GM11168 (cell line): ENCODE results near the gene ICAM1.

Experiments used
- in situ Hi-C: fragments of 300-500 bp; cut with MboI; formaldehyde crosslinking; loops from one replicate; pipeline ENCODE4 v1.12.0; 2022; ENCODE audit warnings: low sequenced_read_pairs; ENCODE audit not compliant: unreplicated experiment

ICAM1 gene, protein sequence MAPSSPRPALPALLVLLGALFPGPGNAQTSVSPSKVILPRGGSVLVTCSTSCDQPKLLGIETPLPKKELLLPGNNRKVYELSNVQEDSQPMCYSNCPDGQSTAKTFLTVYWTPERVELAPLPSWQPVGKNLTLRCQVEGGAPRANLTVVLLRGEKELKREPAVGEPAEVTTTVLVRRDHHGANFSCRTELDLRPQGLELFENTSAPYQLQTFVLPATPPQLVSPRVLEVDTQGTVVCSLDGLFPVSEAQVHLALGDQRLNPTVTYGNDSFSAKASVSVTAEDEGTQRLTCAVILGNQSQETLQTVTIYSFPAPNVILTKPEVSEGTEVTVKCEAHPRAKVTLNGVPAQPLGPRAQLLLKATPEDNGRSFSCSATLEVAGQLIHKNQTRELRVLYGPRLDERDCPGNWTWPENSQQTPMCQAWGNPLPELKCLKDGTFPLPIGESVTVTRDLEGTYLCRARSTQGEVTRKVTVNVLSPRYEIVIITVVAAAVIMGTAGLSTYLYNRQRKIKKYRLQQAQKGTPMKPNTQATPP

DNA sequence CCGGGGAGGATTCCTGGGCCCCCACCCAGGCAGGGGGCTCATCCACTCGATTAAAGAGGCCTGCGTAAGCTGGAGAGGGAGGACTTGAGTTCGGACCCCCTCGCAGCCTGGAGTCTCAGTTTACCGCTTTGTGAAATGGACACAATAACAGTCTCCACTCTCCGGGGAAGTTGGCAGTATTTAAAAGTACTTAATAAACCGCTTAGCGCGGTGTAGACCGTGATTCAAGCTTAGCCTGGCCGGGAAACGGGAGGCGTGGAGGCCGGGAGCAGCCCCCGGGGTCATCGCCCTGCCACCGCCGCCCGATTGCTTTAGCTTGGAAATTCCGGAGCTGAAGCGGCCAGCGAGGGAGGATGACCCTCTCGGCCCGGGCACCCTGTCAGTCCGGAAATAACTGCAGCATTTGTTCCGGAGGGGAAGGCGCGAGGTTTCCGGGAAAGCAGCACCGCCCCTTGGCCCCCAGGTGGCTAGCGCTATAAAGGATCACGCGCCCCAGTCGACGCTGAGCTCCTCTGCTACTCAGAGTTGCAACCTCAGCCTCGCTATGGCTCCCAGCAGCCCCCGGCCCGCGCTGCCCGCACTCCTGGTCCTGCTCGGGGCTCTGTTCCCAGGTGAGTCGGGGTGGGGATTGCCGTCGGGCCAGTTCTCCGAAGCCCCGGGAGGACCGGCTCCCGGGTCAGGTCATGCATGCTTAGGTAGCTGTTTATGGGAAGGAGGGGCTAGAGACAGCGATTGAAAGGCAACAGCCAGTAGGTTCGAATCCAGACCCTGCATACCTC, at the start of gene ICAM1:
Gene ICAM1, plus strand, starts transcription at position 505 of the 779 bp plus-strand sequence. Its CDS starts 40 bp downstream, at position 545.
- in situ Hi-C loops = loop anchor here (5.0 kb wide), 1 partner anchor 116 kb away; no protein-coding TSS in a partner anchor

DNA sequence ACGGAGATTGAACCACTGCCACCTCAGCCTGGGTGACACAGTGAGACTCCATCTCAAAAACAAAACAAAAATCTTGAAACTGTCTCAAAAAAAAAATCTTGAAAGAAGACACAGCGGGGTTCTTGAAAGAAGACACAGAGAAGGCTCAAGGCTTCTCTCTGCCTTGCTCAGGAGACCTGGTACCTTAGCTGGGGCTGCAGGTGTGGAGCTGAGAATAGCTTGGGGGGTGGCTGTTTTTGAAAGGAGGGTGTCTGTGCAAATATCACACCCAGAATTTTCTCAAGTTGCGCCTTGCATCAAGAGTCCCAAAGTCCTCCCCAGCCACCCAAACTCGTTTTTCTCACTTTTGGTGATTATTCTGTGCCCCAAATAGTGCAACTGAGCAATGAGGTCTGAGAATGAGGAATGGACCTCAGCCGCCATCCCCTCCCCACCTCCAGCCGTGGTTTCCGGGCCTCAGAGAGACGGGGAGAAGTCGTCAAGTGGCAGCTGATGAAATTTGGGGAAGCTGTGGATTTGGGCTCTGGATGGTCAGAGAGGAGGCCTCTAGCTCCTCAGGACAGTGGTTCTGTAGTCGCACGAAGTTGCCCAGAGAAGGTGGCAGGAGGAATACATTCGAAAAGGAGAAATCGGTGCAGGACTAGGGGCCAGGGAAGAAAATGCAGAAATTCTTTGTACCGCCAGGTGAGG, 48.6 kb upstream of the ICAM1 start:
- in situ Hi-C loops = no loop called here

DNA sequence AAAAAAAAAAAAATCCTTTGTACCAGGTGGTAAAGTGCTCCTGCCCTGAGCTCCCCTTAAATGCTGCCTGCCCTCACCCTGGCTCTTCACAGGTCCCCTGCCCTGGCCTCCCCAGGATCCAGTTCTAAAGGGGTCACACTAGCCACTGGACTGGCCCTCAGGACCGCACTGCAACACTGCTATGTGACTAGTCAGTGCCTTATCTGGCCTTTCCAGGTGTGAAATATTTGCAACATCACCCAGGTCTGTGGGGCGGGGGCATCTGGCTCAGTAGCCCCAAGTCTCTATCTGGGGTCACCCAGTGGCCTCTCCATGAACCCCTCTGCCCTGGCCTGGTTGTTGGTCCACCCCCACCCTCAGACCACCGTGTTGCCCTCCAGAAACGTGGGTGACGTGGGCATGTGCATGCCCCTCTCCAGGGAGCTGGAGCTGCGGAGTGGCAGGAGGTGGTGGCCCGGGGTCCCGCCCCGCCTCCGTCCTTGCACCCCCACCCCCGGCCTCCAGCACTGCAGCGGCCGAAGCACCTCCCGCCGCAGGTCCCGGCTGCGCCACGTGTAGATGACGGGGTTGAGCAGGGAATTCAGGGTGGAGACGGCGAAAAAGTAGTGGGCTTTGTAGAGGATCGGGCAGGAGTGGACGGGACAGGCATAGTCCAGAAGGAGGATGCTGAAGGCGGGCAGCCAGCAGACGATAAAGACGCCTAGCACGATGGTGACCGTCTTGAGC, 47.3 kb upstream of the ICAM1 start:
- in situ Hi-C loops = no loop called here

DNA sequence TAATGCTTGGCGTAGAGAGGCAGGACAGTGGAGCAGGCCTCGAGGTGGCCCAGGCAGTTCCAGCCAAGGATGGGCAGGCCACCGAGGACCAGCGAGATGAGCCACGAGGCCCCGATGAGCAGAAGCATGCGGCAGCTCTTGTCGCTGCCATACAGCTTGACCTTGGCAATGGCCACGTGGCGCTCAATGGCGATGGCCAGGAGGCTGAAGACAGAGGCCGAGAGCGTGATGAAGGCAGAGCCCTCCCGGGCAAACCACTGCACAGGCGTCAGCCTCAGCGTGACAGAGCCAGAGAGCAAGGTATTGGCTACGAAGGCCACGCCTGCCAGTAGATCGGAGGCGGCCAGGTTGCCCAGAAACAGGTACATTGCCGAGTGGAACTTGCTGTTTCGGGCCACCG, 46.6 kb upstream of the ICAM1 start:
- in situ Hi-C loops = no loop called here

DNA sequence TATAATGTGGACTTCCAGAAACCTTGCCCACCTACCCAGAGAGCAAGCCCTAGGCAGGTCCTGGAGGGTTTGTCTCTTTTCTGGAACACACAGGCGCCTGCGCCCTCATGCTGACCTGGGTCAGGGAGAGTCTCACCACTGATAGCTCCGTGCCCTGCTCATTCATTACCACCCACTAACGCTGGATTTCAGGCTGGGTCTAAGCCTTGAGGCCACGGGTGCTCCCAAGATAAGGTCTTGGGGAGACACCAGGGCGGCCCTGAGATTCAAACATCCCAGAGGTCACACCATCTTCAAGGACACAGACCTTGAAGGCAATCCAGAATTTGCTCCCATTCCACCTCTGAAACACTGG, 44.9 kb upstream of the ICAM1 start:
- in situ Hi-C loops = loop anchor here (25.0 kb wide), 1 partner anchor 289 kb away; the partner anchor contains the start of gene OLFM2

DNA sequence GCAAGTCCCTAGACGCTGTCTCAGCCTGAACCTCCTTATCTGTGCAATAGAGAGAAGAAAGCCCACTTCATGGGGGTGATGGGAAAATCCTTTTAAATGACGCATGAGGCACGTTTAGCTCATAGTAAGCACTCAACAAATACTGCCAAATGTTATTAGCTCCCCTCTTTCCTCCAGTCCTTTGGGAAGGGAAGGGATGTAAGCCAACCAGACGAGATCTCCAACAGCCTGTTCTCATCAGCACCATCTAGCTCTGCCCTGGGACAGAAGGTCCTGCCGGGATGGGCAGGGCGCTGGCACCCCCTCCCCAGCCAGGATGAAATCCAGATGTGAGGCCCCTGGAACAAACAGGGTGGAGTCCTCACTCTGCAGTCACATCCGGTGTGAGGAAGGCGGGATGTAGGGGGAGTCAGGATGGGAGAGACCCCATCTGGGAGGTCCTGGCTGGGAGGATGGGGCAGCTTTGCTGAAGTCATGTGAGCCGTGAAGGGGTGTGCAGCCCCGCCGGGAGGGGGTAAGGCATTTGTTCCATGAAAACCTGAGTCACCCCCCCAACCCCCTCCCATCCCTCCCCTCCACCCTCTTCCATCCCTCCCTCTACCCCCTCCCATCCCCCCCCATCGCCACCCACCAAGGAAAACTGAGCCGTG, 44.4 kb upstream of the ICAM1 start:
- in situ Hi-C loops = loop anchor here (25.0 kb wide), 1 partner anchor 289 kb away; the partner anchor contains the start of gene OLFM2

DNA sequence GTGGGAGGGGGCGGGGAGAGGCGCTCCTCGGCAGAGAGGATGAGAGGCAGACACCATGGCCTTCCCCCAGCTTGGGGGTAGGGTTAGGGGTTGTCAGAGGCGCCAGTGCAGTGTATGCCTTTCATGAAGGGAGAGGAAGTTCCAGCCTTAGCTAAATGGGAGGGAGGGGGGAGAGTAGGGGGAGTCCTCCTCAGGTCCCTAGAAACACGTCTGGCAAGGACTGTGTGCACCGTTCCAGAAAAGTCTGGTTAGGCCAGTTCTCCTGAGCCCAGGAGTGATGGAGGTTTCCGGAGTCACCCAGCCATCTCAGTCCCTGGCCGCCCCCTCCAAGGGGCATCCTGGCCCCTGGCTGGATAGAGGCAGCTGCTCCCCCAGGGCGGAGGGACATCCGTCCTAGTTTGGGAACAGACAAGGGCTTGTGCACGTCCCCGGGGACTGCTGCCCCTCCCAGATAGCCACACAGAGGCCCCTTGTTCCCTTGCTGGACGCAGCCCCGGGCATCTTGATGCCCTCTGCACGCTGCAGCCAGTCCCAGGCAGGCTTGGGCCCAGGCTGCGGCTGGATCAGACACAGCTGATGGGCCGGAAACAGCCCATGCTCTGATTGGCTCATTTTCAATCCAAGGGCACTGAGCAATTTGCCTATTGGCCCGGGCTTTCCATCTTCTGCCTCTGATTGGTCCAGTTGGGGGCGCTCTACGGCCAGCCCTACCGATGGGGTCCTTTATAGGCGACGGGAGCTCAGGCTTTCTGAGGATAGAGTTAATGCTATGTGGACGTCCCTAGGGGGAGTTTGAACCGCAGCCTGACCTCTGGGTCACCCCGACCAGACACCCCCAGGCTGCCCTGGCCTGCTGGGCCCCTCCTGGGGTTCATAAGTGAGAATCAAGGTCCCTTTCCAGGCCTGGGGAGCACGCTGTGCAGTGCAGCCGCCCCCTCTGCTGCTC, 43.6 kb upstream of the ICAM1 start:
- in situ Hi-C loops = loop anchor here (25.0 kb wide), 1 partner anchor 290 kb away; the partner anchor contains the start of gene OLFM2

DNA sequence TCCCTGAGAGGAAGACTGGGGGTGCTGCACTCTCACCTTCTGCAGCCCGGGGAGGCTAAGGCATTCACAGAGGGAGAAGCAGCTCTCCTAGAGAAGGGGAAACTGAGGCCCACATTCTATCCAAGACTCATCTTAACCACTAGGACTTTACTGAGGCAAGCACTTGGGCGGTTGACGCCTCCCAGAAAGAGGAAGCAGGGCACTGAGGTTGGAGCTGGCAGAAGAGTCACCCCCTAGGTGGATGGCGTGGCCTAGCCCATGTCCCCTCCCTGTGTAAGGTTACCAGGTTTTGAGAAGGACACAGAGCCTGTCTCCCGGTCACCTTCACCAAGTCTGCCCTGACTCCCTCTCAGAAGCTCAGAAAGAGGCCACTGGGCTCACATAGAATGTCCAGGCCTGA, 42.5 kb upstream of the ICAM1 start:
- in situ Hi-C loops = loop anchor here (25.0 kb wide), 1 partner anchor 291 kb away; the partner anchor contains the start of gene OLFM2

DNA sequence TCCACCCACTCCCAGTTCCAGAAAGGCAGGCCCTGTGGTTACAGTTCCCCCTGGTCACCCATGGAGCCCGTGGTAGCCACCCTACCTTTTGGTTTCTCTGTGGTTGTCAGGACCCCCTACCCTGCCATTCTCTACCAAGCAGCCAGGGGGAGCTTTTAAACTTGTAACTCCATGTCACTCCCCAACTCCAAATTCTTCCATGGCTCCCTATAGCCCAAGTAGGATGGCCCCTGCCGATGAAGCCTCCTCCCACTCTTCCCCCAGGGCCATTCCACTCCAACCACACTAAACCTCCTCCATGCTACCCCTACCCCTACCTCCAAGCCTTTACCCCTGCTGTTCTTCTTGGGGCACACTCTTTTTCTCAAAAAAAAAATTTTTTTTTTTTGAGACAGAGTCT, 42.0 kb upstream of the ICAM1 start:
- in situ Hi-C loops = loop anchor here (25.0 kb wide), 1 partner anchor 292 kb away; the partner anchor contains the start of gene OLFM2

DNA sequence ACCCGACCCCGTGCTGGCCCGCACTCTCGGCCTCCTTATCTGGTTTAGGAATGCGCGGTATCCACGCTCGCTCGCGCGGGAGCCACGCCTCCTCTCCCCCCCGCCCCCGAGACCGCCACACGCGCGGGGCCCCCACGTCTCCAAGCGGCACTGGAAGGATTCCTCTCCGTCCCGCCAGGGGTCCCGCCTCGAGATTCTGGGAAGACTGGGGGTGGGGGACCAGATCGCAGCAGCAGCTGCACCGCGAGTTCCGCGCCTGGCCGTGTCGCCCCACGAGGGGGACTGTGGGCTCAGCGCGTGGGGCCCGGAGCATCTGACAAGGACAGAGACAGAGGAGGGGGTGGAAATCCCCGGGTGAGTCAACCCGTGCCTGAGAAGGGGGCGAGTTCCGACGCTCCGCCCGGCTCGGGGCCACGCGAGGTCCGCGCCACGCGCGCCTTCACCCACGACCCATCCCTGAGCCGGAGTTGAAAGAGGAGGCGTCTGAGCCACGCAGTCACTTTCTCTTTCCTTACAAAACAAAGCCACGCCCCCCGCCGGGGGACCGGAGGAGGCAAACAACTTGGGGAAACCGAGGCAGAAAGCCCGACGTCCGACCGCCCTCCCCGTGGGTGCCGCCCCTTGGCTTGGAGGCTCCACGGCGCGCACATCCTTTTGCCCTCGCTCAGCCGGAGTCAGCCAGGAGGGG, 40.6 kb upstream of the ICAM1 start:
- in situ Hi-C loops = loop anchor here (25.0 kb wide), 1 partner anchor 293 kb away; the partner anchor contains the start of gene OLFM2

DNA sequence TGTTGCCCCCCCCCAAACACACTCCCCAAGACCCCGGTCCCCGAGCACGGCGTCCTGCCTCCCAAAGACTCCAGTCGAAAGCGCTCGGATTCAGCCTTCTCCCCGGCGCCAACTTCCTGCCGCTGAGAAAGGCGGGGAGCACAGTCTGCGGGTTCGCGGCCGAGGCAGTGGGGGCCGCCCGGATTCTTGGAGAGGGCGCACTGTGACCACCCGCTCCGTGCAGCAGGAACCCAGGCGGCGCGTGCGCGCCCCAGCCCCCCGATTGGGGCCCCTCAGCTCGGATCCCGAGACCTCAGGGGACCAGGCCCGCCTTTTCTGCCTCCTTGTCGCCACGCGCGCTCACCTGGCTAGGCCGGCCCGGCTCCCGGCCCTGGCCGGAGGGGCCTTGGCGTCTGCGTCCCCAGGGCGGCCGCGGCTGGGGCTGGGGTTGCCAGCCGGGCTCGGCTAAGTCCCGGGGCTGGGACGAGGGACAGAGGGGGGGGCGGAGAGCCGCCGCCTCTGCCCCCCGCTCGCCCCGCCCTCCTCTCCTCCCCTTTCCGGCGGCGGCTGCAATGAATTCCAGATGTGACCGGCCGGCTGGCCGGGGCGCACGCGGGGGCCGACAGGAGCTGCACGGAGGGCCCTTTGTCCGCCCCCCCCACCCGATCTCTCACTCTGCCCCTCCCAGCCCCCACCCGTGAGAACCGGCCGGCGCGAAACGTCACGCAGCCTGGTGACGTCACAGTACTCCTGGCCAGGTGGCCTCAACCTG, 39.9 kb upstream of the ICAM1 start, which contains the start of gene S1PR2:
Gene S1PR2, minus strand, starts transcription at position 471 of the 751 bp plus-strand sequence. CDS start 6,426 bp downstream, outside the sequence.
- in situ Hi-C loops = loop anchor here (25.0 kb wide), 1 partner anchor 294 kb away; the partner anchor contains the start of gene OLFM2

DNA sequence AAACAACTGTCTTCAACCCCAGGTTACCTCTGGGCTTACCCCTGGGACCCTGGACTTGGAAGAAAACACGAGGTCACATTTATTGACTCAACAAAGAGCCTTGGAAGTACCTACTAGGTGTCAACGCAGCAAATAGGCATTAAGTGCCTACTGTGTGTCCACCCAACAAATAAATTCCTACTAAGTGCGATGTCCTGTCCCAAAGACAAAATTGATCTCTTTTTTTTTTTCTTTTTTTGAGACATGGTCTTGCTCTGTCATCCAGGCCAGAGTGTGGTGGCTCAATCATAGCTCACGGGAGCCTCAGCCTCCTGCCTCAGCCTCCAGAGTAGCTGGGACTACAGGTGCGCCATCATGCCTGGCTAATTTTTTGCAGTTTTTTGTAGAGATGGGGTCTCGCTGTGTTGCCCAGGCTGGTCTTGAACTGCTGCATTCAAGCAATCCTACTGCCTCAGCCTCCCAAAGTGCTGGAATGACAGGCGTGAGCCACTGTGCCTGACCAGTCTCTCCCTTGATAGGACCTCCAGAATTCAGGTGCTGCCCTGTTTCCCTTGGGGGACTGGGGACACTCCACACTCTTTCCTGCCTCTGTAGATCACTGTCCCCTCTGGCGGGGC, 39.2 kb upstream of the ICAM1 start:
- in situ Hi-C loops = loop anchor here (25.0 kb wide), 1 partner anchor 294 kb away; the partner anchor contains the start of gene OLFM2

DNA sequence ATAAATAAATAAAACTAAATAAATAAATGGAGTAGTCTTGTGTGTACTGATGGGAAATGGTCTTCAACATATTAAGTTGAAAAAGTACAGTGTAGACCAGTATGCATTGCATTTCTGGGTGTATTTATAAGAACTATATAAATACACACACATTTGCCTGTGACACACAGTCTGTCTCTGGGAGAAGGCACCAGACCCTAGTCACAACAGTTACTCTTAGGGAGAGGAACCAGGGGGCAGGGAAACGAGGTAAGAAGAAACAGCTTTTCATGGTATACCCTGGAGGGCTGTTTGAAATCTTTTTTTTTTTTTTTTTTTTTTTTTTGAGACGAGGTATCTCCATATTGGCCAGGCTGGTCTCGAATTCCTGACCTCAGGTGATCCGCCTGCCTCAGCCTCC, 37.0 kb upstream of the ICAM1 start:
- in situ Hi-C loops = loop anchor here (25.0 kb wide), 1 partner anchor 297 kb away; the partner anchor contains the start of gene OLFM2

DNA sequence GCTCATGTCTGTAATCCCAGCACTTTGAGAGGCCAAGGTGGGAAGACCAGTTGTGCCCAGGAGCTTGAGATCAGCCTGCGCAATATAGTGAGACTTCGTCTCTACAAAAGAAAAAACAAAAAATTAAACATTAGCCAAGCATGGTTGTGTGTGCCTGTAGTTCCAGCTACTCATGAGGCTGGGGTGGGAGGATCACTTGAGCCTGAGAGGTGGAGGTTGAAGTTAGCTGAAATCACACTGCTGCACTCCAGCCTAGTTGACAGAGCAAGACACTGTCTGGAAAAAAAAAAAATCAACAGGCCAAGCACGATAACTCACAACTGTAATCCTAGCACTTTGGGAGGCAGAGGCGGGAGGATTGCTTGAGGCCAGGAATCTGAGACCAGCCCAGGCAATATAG, 35.9 kb upstream of the ICAM1 start:
- in situ Hi-C loops = loop anchor here (25.0 kb wide), 1 partner anchor 298 kb away; the partner anchor contains the start of gene OLFM2

DNA sequence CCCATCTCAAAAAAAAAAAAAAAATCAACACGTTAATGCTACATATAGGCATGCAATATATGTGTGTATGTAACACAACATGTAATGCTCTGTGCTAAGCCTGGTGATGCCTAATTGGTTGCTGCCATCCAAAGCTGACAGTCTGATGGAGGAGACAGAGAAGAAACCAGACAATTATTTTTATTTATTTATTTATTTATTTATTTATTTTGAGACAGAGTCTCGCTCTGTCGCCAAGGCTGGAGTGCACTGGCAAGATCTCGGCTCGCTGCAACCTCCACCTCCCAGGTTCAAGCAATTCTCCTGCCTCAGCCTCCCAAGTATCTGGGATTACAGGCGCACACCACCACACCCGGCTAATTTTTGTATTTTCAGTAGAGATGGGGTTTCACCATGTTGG, 35.5 kb upstream of the ICAM1 start:
- in situ Hi-C loops = loop anchor here (25.0 kb wide), 1 partner anchor 298 kb away; the partner anchor contains the start of gene OLFM2

DNA sequence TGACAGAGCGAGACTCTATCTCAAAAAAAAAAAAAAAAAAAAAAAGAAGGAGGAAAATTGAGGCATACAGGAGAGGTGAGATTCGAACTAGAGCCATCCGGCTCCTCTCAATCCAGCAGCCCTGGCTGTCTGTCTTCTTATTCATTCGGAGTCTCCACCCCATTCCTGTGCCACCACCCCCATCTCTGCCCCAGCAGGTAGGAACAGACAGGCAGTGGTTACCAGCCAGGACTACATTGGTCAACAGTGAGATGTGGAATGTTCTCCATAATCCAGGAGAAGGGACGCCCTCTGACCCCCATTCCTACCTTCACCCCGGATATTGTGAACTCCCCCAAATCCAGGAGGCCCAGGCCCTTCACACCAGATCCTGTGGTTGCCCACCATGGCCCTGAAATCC, 33.2 kb upstream of the ICAM1 start:
- in situ Hi-C loops = loop anchor here (25.0 kb wide), 1 partner anchor 300 kb away; the partner anchor contains the start of gene OLFM2
